KG1 (cell line): Measurements from ENCODE around the gene EXOSC5.
A peak's percentile ranks its signal among the peaks of the same experiment; 100 is the strongest.
"Not testable (repeated sequence)": the region's sequence is repeated elsewhere in the genome, so short reads cannot be mapped to it uniquely, and the experiment has no call there.

Experiments used
- DNase-seq: peaks from one replicate; lab custom pipeline; 2025; lab: John Stamatoyannopoulos, UW

EXOSC5 gene

GRCh38 chr19:41405776-41406175, 8.6 kb upstream of the EXOSC5 start:
- no peak for DNase-seq

DNA sequence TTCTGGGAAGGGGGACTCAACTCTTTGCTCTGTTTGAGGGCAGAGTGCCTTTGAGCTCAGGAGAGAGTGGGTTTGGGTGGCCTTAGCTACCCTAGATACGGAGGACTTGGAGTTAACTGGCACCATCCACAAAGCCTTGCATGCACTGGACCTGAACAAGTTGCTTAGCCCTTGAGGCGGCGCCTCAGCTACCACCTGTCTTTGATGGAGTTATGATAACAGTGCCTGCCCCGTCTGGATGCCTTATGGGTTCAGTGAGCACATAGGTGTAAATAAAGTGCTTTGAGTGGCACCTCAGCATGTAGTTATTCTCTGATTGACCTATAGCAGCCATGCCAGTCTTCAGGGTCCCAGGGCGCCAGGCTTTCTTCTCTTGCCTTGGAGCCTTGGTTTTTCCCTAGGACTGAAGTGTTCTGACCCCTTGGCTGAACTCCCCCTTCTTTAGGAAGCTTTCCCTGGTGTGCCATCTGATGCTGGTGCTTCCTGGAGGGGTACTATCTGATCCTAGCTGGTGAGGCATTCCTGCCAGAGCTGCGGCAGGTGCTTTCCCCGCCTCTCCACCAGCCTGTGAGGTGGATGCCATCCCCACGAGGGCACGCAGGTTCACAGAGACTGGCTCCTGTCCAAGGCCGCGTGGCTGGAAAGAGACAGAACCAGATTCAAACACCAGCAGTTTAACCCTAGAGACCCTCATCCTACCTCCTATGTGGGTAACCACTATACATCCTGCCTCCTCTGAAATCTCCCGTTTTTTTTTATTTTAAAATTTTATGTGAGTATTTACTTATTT, 6.2 kb upstream of the EXOSC5 start:
- no peak for DNase-seq

- no peak for DNase-seq
These were observed 4.9 kb upstream of the EXOSC5 start for GRCh38 chr19:41402010-41402409.

GRCh38 chr19:41401483-41401882, 4.3 kb upstream of the EXOSC5 start:
- DNase-seq: no peak

GRCh38 chr19:41399525-41399924, 2.4 kb upstream of the EXOSC5 start:
- DNase-seq: no peak

- DNase-seq: no peak
These were observed 1.9 kb upstream of the EXOSC5 start for GRCh38 chr19:41399091-41399490.

DNA sequence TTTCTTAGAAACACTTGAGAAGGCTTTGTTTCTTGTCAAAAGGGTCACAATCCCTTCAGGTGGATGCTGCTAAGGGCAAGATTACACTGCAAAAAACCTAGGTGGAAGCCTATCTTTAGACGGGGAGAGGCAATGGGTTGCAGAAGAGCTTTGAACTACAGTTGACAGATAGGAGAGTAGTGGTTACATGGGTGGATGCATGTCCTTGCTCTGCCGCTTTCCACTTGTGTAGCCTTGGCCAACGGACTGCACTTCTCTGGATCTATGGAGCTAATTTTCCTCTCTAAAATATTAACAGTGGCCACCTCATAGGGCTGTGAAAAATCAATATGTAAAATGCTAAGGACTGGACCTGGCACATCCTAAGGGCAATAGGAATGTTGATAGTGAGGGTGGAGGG, 1.4 kb upstream of the EXOSC5 start:
- no peak for DNase-seq

DNA sequence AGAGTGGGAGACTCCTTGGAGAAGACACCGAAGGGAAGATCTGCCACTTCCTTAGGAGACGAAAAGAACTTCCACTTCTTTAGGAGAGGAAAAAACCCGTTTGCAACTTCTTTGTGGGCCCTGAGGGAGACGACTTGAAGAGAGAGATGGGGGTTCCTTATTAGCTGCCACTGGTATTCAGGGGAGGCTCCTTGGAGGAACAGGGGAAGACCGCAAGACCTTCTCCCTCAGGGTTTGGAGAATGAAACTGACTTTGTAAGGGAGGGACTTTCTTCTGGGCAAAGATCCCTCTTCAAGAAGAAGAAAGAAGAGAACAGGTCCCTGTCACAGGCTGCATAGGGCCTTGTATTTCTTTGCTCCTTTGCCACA, 875 bp upstream of the EXOSC5 start:
- no peak for DNase-seq

- no peak for DNase-seq
These were observed 1.8 kb downstream of the EXOSC5 start for GRCh38 chr19:41395355-41395754.

DNA sequence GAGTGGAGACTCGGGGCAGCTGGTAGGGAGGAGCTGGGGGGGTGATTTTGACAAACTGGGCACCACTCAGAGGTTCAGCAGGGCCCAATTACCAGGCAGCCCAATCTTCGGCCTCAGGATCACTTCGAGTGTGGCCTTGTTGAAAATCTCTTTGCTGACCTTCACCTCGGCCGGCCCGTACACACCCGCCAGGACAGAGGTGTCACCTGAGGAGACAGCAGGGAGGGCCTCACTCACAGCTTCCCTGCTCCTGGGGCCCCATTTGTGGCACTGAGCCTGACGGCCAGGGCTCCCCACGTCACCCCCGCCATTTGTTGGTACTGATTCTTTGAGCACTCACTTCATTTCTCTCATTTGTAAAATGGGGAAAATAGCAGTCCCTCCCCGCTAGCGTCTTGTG, 4.4 kb downstream of the EXOSC5 start:
- DNase-seq: no peak

DNA sequence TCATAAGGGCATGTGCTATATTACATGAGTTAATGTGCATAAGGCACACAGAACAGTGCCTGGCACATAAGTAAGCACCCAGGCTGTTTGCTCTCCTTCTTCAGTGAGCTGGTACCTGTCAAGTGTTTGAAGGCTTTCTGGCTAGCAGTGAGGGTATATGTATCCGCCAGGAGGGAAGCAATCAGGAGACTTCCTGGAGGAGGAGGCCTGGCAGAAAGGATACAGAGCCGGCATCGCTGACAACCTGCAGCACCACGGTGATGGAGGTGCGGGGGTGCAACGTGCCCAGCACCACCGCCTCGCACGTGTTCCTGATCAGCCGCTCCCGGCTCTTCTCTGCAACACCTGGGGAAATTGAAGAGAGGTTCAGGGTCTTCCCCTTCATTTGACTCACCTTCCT, 5.5 kb downstream of the EXOSC5 start:
- no peak for DNase-seq

DNA sequence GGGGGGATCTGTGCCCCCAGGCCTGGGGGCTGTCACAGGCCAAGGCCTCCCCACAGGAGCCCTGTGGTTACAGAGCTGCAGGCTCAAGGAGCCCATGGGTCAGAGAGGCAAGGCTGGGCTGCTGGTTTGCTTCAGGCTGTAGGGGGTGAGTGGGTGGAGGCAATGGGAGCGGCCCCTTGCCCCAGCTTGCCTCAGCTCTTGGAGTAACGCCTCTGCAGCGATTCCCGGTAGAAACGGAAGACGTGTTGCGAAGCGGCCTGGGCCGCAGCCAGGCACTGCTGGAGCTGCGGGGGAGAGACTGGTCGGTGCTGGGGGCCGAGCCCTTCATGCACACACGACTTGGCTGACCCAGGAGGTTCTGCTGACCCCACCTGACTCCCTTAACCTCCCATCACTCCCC, 10.7 kb downstream of the EXOSC5 start:
- no peak for DNase-seq

- no peak for DNase-seq
These were observed 12.8 kb downstream of the EXOSC5 start for GRCh38 chr19:41384351-41384750.

DNA sequence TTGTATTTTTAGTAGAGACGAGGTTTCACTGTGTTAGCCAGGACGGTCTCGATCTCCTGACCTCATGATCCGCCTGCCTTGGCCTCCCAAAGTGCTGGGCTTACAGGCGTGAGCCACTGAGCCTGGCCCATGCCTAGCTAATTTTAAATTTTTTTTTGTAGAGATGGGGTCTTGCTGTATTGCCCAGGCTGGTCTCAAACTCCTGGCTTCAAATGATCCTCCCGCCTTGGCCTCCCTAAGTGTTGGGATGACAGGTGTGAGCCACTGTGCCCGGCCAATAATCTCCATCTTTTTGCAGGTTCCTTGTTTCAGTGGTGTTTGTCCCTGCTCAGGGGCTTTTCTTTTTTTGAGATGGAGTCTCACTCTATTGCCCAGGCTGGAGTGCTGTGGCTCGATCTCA, 15.6 kb downstream of the EXOSC5 start:
- not testable (repeated sequence) for DNase-seq

- DNase-seq: no peak
These were observed 19.0 kb downstream of the EXOSC5 start for GRCh38 chr19:41377977-41378709.

- no peak for DNase-seq
These were observed 20.2 kb downstream of the EXOSC5 start for GRCh38 chr19:41376998-41377365.

- DNase-seq: no peak
These were observed 20.7 kb downstream of the EXOSC5 start, which contains the start of gene TMEM91 for GRCh38 chr19:41376241-41376997. TMEM91 (plus strand) TSS chr19:41376533; CDS start chr19:41378310, 1,777 bp downstream.

GRCh38 chr19:41373993-41374392, 23.2 kb downstream of the EXOSC5 start:
- no peak for DNase-seq

- no peak for DNase-seq
These were observed 24.7 kb downstream of the EXOSC5 start for GRCh38 chr19:41372501-41372900.

DNA sequence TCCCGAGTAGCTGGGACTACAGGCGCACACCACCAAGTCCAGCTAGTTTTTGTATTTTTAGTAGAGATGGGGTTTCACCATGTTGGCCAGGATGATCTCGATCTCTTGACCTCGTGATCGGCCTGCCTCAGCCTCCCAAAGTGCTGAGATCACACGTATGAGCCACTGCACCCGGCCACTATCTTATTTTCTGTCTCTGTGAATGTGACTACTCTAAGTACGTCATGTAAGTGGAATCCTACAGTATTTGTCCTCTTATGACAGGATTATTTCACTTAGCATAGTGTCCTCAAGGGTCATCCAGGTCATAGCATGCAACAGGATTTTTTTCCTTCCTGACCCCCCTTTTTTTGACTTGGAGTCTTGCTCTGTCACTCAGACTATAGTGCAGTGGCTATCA, 25.6 kb downstream of the EXOSC5 start:
- DNase-seq: no peak

DNA sequence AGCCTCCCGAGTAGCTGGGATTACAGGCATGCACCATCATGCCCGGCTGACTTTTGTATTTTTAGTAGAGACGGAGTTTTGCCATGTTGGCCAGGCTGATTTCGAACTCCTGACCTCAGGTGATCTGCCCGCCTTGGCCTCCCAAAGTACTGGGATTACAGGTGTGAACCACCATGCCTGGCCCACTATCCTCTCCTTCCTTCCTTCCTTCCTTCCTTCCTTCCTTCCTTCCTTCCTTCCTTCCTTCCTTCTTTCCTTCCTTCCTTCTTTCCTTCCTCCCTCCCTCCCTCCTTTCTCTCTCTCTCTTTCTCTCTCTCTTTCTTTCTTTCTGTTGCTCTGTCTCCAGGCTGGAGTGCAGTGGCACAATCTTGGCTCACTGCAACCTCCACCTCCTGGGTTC, 26.0 kb downstream of the EXOSC5 start:
- DNase-seq: not testable (repeated sequence)

- no peak for DNase-seq
These were observed 27.4 kb downstream of the EXOSC5 start for GRCh38 chr19:41369769-41370168.

GRCh38 chr19:41367848-41368301, 29.3 kb downstream of the EXOSC5 start:
- DNase-seq: peak; percentile 8
